T follicular helper cell (primary cell): Measurements from ENCODE around the gene TSPAN4.

Experiments used
- DNase-seq: peaks from one replicate; pipeline ENCODE4 v3.0.0-alpha.2; 2020; ENCODE audit warnings: low read depth

Gene TSPAN4

DNA sequence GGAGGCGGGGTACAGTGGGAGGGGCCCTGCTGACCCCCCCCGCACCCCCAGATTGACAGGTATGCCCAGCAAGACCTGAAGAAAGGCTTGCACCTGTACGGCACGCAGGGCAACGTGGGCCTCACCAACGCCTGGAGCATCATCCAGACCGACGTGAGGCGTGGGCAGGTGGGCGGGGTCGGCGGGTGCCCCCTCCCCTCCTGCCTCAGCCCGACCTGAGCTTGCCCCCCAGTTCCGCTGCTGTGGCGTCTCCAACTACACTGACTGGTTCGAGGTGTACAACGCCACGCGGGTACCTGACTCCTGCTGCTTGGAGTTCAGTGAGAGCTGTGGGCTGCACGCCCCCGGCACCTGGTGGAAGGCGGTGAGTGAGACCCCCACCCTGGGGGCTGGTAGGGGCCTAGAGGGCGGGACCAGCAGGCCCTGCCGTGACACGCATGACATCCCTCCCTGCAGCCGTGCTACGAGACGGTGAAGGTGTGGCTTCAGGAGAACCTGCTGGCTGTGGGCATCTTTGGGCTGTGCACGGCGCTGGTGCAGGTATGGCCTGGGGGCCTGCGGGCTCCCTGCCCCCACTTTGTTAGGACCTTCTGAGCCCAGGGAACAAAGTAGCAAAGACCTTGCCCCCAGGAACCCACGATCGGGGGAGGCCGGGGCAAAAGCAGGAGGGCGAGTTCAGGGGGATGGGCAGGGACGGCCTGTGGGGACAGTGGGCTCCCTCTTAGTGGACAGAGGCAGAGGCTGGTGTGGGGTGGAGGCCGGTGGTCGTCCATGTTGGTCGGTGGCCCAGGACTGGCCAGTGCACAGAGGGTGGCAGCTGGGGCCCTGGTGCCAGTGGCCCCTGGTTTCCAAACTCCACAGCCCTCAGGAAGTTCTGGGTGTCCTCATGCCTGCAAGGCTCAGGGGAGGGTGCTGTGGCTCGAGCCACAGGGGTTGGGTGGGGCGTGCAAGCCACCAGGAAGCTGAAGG, 23.1 kb downstream of the TSPAN4 start:
- DNase-seq = no peak

DNA sequence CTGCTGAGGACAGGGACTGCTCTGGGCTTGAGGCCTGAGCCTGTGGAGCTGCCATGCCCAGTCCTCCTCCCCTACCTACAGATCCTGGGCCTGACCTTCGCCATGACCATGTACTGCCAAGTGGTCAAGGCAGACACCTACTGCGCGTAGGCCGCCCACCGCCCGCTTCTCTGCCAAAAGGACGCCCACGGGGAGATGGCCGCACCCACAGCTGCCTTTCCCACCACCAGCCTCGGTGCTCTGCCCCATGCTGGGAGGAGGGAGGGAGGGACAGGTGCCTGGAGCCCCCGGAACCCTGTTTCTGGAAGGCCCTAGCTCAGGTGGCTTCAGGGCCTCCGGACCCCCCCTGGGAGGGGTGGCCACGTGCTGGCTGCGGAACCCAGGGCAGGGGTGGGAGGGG, 23.8 kb downstream of the TSPAN4 start:
- no peak for DNase-seq

DNA sequence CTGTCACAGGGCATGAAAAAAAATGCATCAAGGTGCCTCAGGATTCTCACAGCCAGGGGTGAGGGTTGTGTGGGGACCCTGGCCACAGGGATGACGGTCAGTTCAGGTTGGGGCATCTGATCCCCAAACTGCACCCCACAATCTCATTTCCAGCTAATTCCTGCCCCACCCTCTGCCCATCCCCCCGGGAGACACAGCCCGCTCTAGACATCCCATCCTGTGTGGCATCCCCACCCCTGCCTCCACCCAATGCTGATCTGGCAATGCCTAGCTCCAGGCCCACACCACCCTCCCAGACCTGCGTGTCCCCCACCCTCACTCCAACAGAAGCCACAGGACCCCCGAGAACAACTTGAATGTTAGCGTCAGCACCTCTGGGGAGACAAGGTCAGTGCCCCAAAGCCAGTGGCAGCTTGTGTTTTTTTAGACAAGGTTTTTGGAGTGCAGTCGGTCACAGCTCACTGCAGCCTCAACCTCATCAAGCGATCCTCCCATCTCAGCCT, 25.3 kb downstream of the TSPAN4 start:
- DNase-seq = no peak

DNA sequence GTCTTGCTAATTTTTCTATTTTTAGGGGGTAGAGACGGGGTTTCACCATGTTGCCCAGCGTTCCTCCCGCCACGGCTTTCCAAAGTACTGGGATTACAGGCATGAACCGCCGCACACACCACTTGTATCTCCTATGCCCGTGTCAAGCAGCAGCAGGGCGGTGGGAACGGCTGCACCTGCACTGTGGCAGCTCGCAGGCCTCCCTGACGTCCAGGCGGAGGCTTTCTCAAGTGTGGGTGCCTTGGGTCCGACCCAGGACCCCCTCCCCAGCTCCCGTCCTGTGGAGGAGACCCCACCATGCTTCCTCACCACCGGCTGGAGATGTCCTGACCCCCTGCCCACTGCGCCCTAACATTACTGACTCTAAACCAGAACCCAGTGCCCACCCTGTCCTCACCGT, 25.7 kb downstream of the TSPAN4 start:
- no peak for DNase-seq

DNA sequence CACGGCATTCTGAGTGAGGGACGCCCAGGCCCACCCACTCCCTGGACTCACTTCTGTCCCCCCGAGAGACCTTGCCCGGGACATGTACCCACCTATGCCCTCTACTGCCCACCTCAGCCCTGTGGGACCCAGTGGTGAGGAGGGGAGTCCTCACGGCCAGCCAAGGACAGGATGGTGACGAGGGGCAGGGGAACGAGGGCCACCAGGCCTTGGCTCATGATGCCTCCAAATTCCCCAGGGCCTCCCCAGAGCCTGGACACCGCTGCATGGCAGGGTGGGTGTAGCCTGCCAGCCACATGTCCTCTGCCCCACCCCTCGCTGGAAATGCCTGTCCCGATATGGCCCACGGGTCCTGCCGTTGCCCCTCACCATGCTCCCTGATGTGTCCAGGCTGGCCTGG, 26.1 kb downstream of the TSPAN4 start:
- no peak for DNase-seq

DNA sequence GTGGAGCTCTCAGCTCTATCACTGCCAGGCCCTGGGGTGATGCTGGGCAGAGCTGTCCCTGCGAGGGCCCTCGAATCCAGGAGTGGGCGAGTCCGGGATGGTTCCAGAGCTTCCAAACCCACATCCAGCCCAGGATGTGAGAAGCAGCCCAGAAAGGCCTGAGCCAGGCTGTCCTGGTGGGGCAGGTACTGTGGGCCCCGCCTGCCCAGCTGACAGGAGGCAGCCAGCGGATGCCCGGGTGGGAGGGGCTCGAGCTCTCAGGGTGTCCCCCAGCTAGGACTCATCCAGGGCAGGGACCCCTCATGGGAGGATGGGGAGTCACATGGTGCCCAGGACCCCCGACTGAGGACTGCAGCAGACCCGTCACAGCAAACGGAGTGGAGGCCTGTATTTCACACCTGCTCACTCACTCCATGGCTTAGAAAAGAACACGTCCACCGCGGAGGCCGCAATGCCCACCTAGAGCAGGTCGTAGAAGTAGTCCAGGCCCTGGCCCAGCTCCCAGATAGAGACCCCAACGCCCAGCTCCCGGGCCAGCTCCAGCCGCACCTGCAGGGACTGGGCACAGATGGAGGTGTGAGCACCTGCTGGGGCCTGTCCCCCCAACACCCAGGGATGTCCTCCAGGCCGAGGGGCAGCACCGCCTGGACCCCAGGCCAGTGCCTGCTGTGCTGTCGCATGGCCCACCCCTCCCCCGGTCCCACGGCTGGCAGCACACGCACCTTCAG, 26.9 kb downstream of the TSPAN4 start:
- no peak for DNase-seq

DNA sequence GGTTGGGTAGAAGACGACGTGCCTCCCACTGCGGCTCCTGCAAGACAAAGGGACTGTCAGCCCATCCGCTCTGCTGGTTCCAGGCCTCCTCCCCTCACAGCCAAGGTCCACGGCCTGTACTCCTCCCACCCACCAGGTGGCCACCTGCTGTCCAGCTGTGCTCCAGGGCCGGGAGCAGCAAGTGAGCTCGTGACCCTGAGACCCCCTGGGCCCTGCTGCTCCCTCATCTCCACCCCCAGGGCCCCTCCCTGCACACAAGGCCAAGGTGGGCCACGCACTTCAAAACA, 27.4 kb downstream of the TSPAN4 start:
- no peak for DNase-seq

DNA sequence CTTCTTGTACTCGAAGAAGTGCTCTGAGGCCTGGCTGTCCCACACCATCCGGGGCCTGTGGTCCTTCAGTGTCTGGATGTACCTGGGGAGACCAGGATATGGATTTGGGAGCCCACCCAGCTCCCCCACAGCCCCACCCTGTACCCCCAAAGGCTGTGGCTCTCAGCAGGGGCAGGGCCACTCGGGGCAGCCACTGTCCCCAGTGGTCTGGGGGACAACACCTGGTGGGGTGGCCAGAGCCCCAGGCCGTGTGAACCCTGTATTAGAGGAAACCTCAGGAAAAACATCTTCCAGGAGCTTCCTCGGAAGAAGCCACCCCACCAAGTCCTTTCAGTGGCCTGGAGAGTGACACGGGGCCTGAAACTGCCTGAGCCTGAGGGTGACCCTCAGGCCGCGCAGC, 27.8 kb downstream of the TSPAN4 start:
- DNase-seq = no peak

DNA sequence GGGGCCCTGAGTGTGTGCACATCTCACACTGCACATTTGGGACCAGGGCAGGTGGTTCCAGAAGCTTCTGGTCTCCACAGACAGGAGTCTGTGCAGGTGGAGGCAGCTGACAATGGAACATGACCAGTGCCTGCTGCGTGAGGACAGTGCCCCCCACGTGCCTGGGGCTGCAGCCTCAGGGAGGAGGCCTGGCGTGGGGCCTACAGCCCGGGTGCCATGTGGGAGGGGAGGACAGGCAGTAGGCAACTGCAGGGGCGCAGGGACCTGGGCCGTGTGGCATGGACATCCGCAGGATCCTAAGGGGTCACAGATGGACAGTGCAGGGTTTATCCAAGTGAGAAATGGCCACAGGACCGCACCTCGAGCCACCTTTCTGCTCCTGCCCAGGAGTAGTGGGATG, 28.8 kb downstream of the TSPAN4 start:
- no peak for DNase-seq

DNA sequence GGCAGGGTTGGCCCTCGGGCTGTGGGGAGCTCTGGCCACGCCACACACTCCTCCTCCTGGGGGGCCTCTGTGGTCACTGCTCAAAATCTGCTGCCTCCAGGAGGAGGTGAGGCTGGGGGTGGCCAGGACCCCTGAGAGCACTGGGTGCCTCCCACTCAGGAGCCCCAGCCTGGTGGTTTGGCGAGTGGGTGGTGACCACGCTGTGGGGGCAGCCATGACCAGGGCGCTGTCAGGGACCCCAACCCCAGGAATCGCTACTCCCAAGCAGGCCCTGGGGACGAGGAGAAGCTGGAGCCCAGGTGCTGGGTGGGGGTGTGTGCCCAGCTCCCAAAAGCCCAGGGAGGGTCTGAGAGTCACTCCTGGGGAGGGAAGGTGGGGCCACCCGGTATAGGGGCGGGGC, 30.1 kb downstream of the TSPAN4 start:
- no peak for DNase-seq

DNA sequence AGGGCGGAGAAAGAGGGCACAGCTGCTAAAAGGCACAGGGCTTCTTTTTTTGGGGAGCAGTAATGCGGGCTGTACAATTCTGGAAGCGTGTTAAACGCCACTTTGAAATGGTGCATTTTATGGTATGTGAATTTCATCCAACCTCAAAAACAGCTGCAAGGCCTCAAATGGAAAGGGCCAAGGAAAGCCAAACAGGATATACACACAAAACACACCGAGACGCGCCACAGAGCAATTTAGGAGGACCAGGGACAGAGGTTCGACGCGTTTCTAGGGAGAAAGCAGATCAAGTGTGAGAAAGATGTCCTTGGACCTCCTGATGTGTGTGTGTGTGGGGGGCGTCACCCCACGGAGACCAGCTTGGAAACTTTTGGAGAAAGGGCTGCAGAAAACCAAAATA, 31.1 kb downstream of the TSPAN4 start:
- no peak for DNase-seq

DNA sequence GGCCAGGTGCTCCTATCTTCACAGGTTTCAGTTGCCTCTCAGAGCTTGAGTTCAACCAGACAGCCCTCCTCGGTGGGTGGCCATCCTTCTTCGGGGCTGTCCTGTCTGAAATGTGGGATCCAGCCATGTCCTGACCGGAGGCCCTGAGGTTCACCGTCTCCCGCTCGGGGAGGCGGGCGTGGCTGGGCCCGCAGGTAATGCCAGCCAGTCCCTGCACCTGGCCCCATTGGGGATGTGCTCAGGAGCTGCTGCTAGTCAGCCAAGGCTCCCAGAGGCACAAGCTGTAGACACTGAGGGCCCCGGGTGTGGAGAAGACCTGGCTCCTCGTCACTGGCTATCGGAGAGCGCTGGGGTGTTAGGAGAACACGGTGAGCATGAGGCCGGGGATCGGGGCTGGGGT, 32.6 kb downstream of the TSPAN4 start:
- no peak for DNase-seq

DNA sequence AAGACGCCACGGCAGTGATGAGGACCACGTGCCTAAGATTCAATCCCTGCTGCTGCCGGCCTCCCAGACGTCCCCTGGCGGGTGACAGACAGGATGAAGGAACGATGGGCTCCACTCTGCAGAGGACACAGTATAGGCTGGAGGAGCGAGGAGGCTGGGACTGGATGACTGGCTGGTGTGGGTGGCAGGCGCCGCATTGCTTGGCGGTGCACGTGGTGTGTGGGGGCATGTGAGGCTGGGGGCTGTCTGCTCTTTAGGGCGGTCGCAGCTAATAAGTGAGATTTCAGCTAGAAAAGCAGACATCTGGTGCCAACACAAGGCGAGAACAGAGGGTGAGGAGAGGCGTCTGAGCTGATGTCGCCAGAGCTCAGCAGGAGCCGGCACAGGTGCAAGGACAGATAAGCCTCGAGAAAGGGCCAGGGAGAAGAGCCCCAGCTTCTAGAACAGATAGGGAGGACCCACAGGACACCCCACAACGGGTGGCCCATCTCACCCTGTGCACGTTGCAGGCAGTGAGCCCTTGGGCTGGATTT, 33.2 kb downstream of the TSPAN4 start:
- no peak for DNase-seq

DNA sequence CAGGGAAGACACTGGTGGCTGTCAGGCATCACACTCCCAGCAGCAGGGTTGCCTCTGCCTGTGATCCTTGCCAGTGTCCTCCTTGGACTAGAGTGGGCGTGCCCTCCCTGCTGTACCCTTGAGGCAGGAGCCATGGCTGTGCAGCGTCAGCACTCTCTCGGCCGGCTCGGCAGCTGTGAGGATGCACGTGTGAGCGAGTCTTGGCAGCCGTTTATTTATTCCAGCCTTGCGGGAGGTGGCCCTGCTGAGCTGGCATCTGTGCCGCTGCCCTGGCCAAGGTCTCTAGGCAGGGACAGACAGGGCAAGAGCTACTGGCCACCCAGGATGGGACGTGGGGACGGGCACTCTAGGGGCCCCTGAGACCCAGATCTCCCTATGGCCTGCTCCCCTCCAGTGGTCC, 33.9 kb downstream of the TSPAN4 start:
- no peak for DNase-seq

DNA sequence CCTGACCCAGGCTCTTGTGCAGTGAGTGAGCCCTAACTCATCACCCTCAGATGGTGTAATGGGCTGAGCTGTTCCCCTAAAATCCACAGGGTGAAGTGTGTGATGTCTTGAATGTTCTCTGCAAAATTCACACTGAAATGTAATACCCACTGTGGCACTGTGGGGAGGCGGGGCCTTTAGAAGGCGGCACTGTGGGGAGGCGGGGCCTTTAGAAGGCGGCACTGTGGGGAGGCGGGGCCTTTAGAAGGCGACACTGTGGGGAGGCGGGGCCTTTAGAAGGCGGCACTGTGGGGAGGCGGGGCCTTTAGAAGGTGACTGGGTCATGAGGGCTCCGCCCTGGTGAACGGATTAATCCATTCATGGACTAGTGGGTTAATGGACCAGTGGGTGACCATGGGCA, 34.9 kb downstream of the TSPAN4 start:
- no peak for DNase-seq

DNA sequence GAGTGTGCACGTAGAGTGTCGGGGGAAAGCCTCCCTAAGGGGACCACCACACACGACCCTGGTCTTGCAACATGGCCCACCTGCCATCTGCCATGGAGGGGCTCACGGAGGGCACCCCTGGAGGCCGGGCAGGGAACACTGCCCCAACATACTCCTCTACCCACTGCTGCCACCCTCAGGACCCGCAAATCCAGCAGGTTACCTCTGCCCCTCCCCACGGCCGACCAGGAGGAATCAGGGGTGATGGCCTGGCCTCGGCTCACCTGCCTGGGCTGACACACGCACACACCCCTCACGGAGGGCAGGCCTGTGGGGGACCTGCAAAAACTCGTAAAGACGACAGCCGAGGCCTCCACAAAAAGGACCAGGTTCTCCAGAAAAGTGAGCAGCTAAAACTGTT, 37.8 kb downstream of the TSPAN4 start:
- DNase-seq = no peak

DNA sequence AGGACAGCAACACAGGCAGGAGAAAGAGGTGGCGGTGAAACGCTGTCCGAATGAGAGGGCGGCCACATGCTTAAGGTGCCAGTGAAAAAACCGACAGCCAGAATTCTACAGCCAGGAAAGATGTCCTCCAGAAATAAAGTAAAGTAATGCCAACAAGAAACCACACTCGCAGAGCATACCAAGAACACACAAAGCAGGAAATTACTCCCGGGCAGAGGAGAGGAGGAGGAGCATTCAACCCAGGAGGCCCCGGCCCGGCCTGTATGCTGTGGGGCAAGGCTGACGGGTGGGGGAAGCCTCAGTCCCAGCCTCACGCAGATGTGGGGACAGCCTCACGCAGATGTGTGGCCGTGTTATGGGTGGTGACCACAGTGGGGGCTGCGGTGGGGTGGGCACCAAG, 39.9 kb downstream of the TSPAN4 start:
- DNase-seq = no peak

DNA sequence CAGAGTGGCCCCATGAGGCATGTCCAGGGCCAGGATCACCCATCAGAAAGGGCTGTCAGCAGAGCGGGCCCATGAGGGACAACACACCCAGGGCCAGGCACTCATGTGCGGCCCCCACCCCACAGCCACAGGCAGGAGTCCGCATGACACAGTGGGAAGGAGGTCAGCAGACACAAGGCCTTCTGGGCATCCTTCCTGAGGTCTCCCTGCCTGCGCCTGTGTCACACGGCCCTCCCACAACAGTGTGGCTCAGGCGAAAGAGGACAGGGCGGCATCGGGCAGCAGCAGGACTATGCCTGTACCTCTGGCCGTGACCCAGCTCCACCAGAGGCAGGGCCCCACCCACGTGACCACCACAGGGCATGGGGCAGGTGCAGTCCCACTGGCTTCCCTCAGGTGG, 40.9 kb downstream of the TSPAN4 start:
- no peak for DNase-seq

DNA sequence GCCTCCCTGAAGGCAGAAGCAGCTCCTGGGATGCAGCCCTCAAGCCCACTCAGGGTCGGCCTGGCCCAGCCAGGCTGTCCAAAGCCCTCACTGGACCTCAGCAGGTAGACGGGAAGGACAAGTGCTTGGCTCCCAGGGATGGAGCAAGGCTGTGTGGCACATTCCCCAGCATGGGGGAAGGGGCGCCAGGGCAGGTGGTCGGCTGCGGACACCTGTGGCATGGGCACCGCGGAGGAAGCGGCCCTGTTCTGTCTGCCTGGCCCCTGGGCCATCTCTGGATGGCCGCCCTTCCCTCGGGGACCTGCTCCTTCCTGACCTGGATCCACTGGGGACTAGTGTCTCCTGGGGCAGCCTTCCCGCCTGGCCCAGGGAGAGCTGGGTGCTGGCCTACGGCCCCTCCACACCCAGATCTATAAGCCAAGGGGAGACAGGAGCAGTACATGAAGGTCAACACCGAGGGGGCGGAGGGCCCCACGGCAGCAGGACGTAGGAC, 42.0 kb downstream of the TSPAN4 start:
- DNase-seq = no peak

DNA sequence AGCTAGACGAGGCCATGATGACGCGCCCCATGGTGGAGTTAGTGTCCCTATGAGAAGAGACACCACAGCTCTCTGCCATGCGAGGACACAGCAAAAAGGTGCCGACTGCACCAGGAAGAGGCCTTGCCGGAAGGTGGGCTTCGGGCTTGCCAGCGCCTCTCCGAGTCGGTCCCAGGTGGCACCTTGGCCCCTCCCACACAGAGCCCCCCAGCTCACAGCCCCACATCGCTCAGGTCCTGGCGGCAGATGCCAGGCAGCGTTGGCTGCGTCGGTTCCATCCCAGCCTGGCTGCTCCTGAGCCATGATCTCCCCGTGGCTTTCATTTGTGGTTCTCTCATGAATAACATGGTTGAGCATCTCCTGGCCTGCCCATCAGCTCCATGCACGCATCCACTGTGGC, 43.9 kb downstream of the TSPAN4 start:
- DNase-seq = no peak

DNA sequence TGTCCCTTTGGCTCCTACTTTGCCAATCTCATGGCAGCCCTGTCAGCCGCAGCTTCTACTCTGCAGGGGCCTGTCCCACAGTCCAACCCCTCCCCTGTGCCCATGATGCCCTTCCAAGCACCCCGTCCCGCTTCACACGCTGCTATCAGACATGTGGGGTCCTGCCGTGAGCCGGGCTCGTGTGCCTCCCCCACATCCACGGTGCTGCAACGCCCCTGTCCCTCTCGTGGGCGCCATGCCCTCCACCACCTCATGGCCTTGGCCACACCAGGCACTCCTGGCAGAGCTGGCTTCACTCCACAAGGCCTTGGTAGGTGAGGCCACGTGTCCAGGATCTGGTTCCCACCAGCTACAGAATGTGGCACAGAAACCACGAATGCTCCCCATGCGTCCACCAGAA, 44.9 kb downstream of the TSPAN4 start:
- no peak for DNase-seq

DNA sequence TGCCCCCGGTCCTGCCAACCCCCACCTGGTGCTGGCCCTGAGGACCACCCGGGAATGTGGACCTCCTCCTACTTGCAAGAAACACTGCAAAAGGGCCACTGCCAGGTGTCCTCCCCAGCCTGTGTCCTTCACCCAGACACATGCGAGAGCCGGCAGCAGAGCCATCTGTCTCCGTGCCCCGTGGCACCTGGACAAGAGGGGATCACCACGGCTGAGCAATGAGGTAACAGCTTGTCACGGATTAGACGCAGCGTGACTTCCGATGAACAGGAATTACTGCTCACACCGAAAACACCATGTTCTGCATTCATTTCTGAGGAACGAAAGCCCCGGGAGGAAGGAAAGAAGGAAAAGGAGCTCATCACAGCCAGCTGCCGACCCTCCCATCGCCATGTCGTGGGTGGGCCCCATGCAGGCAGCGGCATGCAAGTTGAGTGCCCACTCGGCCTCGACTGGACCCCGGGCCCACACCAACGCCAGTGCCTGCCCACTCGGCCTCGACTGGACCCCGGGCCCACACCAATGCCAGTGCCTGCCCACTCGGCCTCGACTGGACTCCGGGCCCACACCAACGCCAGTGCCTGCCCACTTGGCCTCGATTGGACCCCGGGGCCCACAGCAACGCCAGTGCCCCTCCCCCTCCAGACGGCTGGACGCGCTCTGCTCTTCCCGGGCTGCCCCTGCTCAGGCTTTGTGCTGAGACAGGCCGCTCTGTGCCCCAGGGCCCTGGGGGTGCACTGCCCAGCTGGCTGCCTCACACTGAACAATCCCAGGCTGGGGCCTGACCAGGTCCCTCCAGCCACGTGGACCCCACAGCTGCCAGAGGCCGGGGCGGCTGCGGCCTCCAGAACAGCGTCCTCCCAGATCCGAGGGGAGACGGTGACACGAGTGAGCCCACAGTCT, 45.9 kb downstream of the TSPAN4 start:
- no peak for DNase-seq
